K562 (cell line): Measurements from ENCODE around the gene ELF3. TPM values are rescaled to one million over a fixed set of nuclear protein-coding genes. Genes with fewer than 3 reads are reported as not detected.

Experiments
- ATAC-seq: fragments of 200-7000 bp; cut with Tn5 transposase; 3 replicates; pipeline ENCODE4 v1.9.1; 2020; ENCODE audit warnings: moderate library complexity
- BruUV-seq: library from RNA; stranded (reverse); fragments of 400-500 nt; replicated peaks from 2 replicates; lab custom pipeline; 2021; lab: Mats Ljungman, UMichigan
- CTCF ChIA-PET: fragments of 300-600 bp; formaldehyde crosslinking; extraction: SDS; loops from one replicate; lab custom pipeline; 2021; ENCODE audit warnings: low intra/inter-chr PET ratio; lab: Yijun Ruan, JAX
- POLR2A ChIA-PET: fragments of 300-600, 350-650 bp; sonication (Branson Sonifier 250); formaldehyde crosslinking; extraction: SDS; loops from one replicate; lab custom pipeline; 2021; ENCODE audit warnings: antibody characterized with exemption, inconsistent platforms; lab: Yijun Ruan, JAX
- DNase-seq, 4 experiments: peaks; one replicate each; pipeline versions ENCODE4 v3.0.0 to v3.0.0-alpha.2; 2011 to 2018; ENCODE audit warnings: low spot score in 3 of 4, mixed read lengths in 3 of 4; ENCODE audit errors: extremely low read depth in 1 of 4
- FAIRE-seq: peaks from 2 replicates; lab custom pipeline; 2011; peaks lifted over from hg19 to GRCh38; lab: Jason Lieb, UNC
- H2AFZ ChIP-seq: 2 replicates; pipeline ENCODE4 v1.6.0; 2011; ENCODE audit warnings: low read depth, low read length, control low read depth, inconsistent platforms
- H3K27ac ChIP-seq: fragments of 200-600 bp; 3 replicates; pipeline ENCODE4 v1.8.0; 2011; ENCODE audit warnings: low read depth, mild to moderate bottlenecking, control low read depth, inconsistent platforms, low read length, moderate library complexity, mixed read lengths; ENCODE audit errors: extremely low read depth
- H3K27me3 ChIP-seq, 2 experiments: fragments of 300-600 bp in 1 of 2; 2 replicates in 1 of 2; 3 replicates in 1 of 2; pipeline versions ENCODE4 v1.6.0 to v1.8.0; 2011; ENCODE audit warnings: inconsistent platforms in 2 of 2, low read length in 2 of 2, mild to moderate bottlenecking in 1 of 2, mixed read lengths in 1 of 2, moderate library complexity in 1 of 2; ENCODE audit not compliant: control insufficient read depth in 2 of 2, insufficient read depth in 2 of 2
- H3K36me3 ChIP-seq: fragments of 300-600 bp; 3 replicates; pipeline ENCODE4 v1.8.0; 2011; ENCODE audit warnings: mild to moderate bottlenecking, low read length, inconsistent platforms; ENCODE audit not compliant: control insufficient read depth, insufficient read depth
- H3K4me1 ChIP-seq, 2 experiments: fragments of 200-600 bp in 1 of 2; replicated peaks in 1 of 2; 2 replicates in 1 of 2; 3 replicates in 1 of 2; pipeline versions ENCODE4 v1.5.1 to v1.8.0; 2011; ENCODE audit warnings: inconsistent platforms in 2 of 2, low read length in 2 of 2, mild to moderate bottlenecking in 1 of 2, mixed read lengths in 1 of 2, moderate library complexity in 1 of 2; ENCODE audit not compliant: control insufficient read depth in 2 of 2, insufficient read depth in 2 of 2
- H3K4me2 ChIP-seq: 2 replicates; pipeline ENCODE4 v1.6.1; 2011; ENCODE audit warnings: low read length, control low read depth, inconsistent platforms, mixed read lengths; ENCODE audit not compliant: insufficient read depth
- H3K4me3 ChIP-seq: fragments of 200-600 bp; sonication (generic), shearing (Covaris generic); 2 replicates; pipeline ENCODE4 v1.5.1; 2016; ENCODE audit warnings: control low read depth, inconsistent platforms
- H3K79me2 ChIP-seq: fragments of 200-600 bp; 3 replicates; pipeline ENCODE4 v1.8.0; 2011; ENCODE audit warnings: low read length, inconsistent platforms; ENCODE audit not compliant: control insufficient read depth, insufficient read depth
- H3K9ac ChIP-seq, 2 experiments: 2 replicates each; pipeline versions ENCODE4 v1.6.0 to v1.6.1; 2011; ENCODE audit warnings: low read depth in 2 of 2, low read length in 2 of 2, control low read depth in 1 of 2, inconsistent platforms in 1 of 2, mild to moderate bottlenecking in 1 of 2, mixed read lengths in 1 of 2; ENCODE audit not compliant: insufficient read depth in 1 of 2
- H3K9me1 ChIP-seq: one replicate; pipeline ENCODE4 v1.6.0; 2011; ENCODE audit warnings: inconsistent platforms, mild to moderate bottlenecking, low read length, moderate library complexity; ENCODE audit not compliant: control insufficient read depth, insufficient read depth
- H3K9me3 ChIP-seq: replicated peaks from 2 replicates; pipeline ENCODE4 v1.5.1; 2011; ENCODE audit warnings: low read depth, low read length, inconsistent platforms; ENCODE audit not compliant: control insufficient read depth, insufficient read depth
- H4K20me1 ChIP-seq: replicated peaks from 2 replicates; pipeline ENCODE4 v1.6.1; 2011; ENCODE audit warnings: low read length, inconsistent platforms, mixed read lengths; ENCODE audit not compliant: control insufficient read depth, insufficient read depth
- CC2D1A ChIP-seq: fragments of 450-650 bp; IDR thresholded peaks from 2 replicates; pipeline ENCODE4 v1.6.1; 2017; ENCODE audit warnings: mild to moderate bottlenecking
- HDAC1 ChIP-seq, 2 experiments: fragments of 450-650 bp; IDR thresholded peaks; 2 replicates each; pipeline ENCODE4 v1.6.1; 2016 to 2017; ENCODE audit warnings: inconsistent platforms in 1 of 2, mild to moderate bottlenecking in 1 of 2, moderate library complexity in 1 of 2
- WGBS: fragments of 100-300 bp; shearing (Covaris generic); methylation state at CpG from one replicate; pipeline ENCODE4 v1.1.6; 2016; ENCODE audit warnings: low coverage, mixed read lengths; ENCODE audit not compliant: insufficient coverage; ENCODE audit errors: missing lambda C conversion rate; 5-methylcytosine and 5-hydroxymethylcytosine counted together
- in situ Hi-C: fragments of 300-500 bp; cut with MboI; formaldehyde crosslinking; loops from 4 replicates; pipeline ENCODE4 v1.15.0; 2018; ENCODE audit warnings: inconsistent platforms, mixed read lengths
- intact Hi-C: fragments of 100-400 bp; cut with micrococcal nuclease; formaldehyde crosslinking; loops from 2 replicates; pipeline ENCODE4 v1.14.2; 2022
- polyA plus RNA-seq, 8 experiments: library from polyadenylated mRNA; depleted of rRNA in 4 of 8; stranded (reverse) in 5 of 8; unstranded in 3 of 8; fragments of >200 nt; fragmentation: Nextera tagmentation in 2 of 8; fragmentation: Illumina TruSeq in 1 of 8; extraction: Ambion mirVana in 2 of 8; extraction: Trizol in 1 of 8; gene quantifications; 2 replicates each; pipeline versions ENCODE4 v1.2.1 to v1.2.3, GENCODE V29; 2011 to 2014; ENCODE audit warnings: inconsistent platforms in 1 of 8, missing spikeins in 1 of 8
- total RNA-seq, 7 experiments: library from RNA; depleted of rRNA in 6 of 7; stranded (reverse); fragments of >200 nt in 6 of 7; fragmentation: Illumina TruSeq in 2 of 7; extraction: Trizol in 2 of 7; gene quantifications; 2 replicates each; pipeline versions ENCODE4 v1.2.1 to v1.2.3, GENCODE V29; 2011 to 2021; ENCODE audit warnings: low replicate concordance in 1 of 7
- TF ChIP-seq, protein P1 (sequence below), 2 experiments: fragments of 450-650 bp; formaldehyde crosslinking in 1 of 2; IDR thresholded peaks; 2 replicates each; pipeline versions ENCODE4 v1.4.0 to v1.6.1; 2014 to 2020; ENCODE audit warnings: mild to moderate bottlenecking in 2 of 2, borderline replicate concordance in 1 of 2, low read depth in 1 of 2

ELF3 gene
- total and polyA plus RNA-seq, 9 of the 15 experiments (the other 6 are each of a cell fraction or from before 2014, with no cell fraction given) = 0.03 to 1.2 (median 0.07) TPM; not detected in 4

DNA sequence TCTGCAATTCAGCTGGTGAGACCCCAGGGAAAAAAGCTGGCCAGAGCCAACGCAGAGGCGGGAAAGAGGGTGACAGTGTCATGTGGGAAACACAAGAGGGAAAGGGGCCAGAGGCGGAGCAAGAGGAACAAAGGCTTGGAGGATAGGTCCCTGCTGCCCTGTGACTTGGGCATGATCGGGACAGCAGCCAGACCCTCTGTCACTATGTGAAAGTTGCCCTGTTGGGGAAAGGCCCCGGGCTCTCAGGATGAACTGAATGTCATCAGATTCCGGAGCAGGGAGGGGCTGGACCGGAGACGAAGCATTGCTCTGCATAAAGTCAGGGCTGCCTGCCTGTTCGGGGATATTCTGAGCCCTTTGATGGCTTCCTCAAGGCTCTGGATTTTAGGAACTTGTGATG, 5.7 kb upstream of the ELF3 start:
- Histone ChIP-seq H3K36me3 (peaks cover 61% of the 10 kb centered on the region), H3K4me2 (no peak overlapping the region), H3K79me2 (no peaks in the 10 kb centered on the region), H3K9me1 (no peaks in the 10 kb centered on the region), H4K20me1 (peaks cover 7% of the 10 kb centered on the region; the same call in 1 of the 2 replicates), H3K4me1 (peaks cover 8 to 15% of the 10 kb centered on the region in 2 experiments; a peak in 4 of 5 replicates), H3K4me3 (no peak overlapping the region), H3K9ac (no peak overlapping the region), H3K27ac (no peak overlapping the region), H3K9me3 (no peaks in the 10 kb centered on the region), H3K27me3 (no peaks in the 10 kb centered on the region), H2AFZ (no peak overlapping the region)
- FAIRE-seq (no peak), DNase-seq (no peak), ATAC-seq (no peak)
- no TSS peak for BruUV-seq
- ChIA-PET CTCF (interaction anchor here (0.8 to 2.1 kb wide), 2 partner anchors 114 to 130 kb away, joined by 3 to 11 read pairs; no protein-coding TSS in a partner anchor), POLR2A (interaction anchor here (0.7 to 1.4 kb wide), 3 partner anchors 13 to 125 kb away, joined by 3 to 4 read pairs (median 3); no protein-coding TSS in a partner anchor)
- no peak for TF ChIP-seq HDAC1 (IDR thresholded peaks at IDR 0.05)
- intact Hi-C loops (loop anchor here (5.0 kb wide), 1 partner anchor 73 kb away; no protein-coding TSS in a partner anchor), in situ Hi-C loops (loop anchor here (5.0 kb wide), 1 partner anchor 118 kb away; the partner anchor contains the start of gene GPR37L1)
- 88% methylated on average over 9 of the region's 9 CpGs for WGBS

DNA sequence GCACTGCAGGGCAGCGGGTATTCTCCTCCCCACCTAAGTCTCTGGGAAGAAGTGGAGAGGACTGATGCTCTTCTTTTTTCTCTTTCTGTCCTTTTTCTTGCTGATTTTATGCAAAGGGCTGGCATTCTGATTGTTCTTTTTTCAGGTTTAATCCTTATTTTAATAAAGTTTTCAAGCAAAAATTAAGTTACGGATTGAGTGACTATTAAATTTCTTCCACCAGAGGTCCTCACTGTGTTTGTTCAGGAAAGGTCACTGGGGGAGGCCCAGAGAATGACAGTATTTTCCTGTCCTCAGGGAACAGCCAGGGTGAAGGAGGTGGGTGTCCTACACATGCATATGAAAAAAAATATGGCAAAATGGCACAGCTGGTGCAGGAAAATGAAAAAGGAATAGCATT, 4.4 kb upstream of the ELF3 start:
- Histone ChIP-seq H3K79me2 (no peaks in the 10 kb centered on the region), H3K27me3 (no peaks in the 10 kb centered on the region), H3K9me3 (no peaks in the 10 kb centered on the region), H4K20me1 (peaks cover 7% of the 10 kb centered on the region; the same call in 1 of the 2 replicates), H2AFZ (no peak overlapping the region), H3K36me3 (peaks cover 50% of the 10 kb centered on the region), H3K4me2 (no peak overlapping the region), H3K4me3 (no peak overlapping the region), H3K27ac (no peak overlapping the region), H3K4me1 (peaks cover 15 to 17% of the 10 kb centered on the region in 2 experiments; a peak in 4 of 5 replicates), H3K9me1 (no peaks in the 10 kb centered on the region), H3K9ac (no peak overlapping the region)
- in situ Hi-C loops (no loop called here), intact Hi-C loops (loop anchor here (5.0 kb wide), 1 partner anchor 71 kb away; no protein-coding TSS in a partner anchor)
- DNase-seq = peak in 3 of 4 experiments; percentile 44 to 72 (median 65)
- FAIRE-seq = peak; percentile 15
- 90% methylated on average over 2 of the region's 2 CpGs for WGBS
- BruUV-seq = no TSS peak
- POLR2A ChIA-PET = interaction anchor here (0.5 to 1.9 kb wide), 6 partner anchors 11 to 1316 kb away, joined by 3 to 5 read pairs (median 3); no protein-coding TSS in a partner anchor
- peak; percentile 38; the same call in 2 of the 3 replicates for ATAC-seq
- CTCF ChIA-PET = interaction anchor here (0.6 to 2.1 kb wide), 4 partner anchors 31 to 129 kb away, joined by 3 to 15 read pairs (median 7); no protein-coding TSS in a partner anchor
- TF ChIP-seq, protein P1, sequence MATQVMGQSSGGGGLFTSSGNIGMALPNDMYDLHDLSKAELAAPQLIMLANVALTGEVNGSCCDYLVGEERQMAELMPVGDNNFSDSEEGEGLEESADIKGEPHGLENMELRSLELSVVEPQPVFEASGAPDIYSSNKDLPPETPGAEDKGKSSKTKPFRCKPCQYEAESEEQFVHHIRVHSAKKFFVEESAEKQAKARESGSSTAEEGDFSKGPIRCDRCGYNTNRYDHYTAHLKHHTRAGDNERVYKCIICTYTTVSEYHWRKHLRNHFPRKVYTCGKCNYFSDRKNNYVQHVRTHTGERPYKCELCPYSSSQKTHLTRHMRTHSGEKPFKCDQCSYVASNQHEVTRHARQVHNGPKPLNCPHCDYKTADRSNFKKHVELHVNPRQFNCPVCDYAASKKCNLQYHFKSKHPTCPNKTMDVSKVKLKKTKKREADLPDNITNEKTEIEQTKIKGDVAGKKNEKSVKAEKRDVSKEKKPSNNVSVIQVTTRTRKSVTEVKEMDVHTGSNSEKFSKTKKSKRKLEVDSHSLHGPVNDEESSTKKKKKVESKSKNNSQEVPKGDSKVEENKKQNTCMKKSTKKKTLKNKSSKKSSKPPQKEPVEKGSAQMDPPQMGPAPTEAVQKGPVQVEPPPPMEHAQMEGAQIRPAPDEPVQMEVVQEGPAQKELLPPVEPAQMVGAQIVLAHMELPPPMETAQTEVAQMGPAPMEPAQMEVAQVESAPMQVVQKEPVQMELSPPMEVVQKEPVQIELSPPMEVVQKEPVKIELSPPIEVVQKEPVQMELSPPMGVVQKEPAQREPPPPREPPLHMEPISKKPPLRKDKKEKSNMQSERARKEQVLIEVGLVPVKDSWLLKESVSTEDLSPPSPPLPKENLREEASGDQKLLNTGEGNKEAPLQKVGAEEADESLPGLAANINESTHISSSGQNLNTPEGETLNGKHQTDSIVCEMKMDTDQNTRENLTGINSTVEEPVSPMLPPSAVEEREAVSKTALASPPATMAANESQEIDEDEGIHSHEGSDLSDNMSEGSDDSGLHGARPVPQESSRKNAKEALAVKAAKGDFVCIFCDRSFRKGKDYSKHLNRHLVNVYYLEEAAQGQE (IDR thresholded peaks at IDR 0.05; ENCODE audit: borderline replicate concordance) = peak; percentile 36; the same call in 1 of the 2 replicates
- TF ChIP-seq, protein P1 (CRISPR knock-in tag; IDR thresholded peaks at IDR 0.05; ENCODE audit: low read depth) = no peak
- no peak for TF ChIP-seq CC2D1A
